Activated naive CD4-positive, alpha-beta T cell treated with anti-CD3 and anti-CD28 coated beads, Interleukin-2, amount 50 U/mL, for 72 hours (primary cell): Measurements from ENCODE around the gene XXYLT1. TPM values are rescaled to one million over a fixed set of nuclear protein-coding genes. Genes with fewer than 3 reads are reported as not detected.

Experiments used
- ATAC-seq, 2 donors: fragments of 150-1000 bp; cut with Tn5 transposase; 2 replicates each; pipeline ENCODE4 v1.10.0; 2021; ENCODE audit warnings: mild to moderate bottlenecking in 2 of 2, moderate library complexity in 2 of 2
- DNase-seq, 2 donors: peaks; one replicate each; pipeline ENCODE4 v3.0.0; 2021 to 2022; ENCODE audit warnings: low spot score in 2 of 2
- H3K27ac Mint-ChIP-seq, 2 donors: one replicate each; pipeline ENCODE4 v1.8.0; 2022; ENCODE audit warnings: mild to moderate bottlenecking in 2 of 2, mixed read lengths in 2 of 2
- H3K36me3 Mint-ChIP-seq, 2 donors: one replicate each; pipeline ENCODE4 v1.8.0; 2022; ENCODE audit warnings: mixed read lengths in 2 of 2
- H3K9me3 Mint-ChIP-seq, 2 donors: one replicate each; pipeline ENCODE4 v1.8.0; 2022; ENCODE audit warnings: mixed read lengths in 2 of 2
- total RNA-seq, 2 donors: library from RNA; stranded (reverse); gene quantifications; one replicate each; pipeline ENCODE4 v1.2.3, GENCODE V29; 2022

XXYLT1 gene
- total RNA-seq, 2 donors from 2014 or later = 3.4 to 6.1 TPM

GRCh38 chr3:195164573-195165264, 106.2 kb downstream of the XXYLT1 start:
- H3K27ac Mint-ChIP-seq = peak overlapping the region; percentile 45 to 52
- ATAC-seq = no peak
- no peaks in the 10 kb centered on the region for H3K36me3 Mint-ChIP-seq
- no peak for DNase-seq
- no peaks in the 10 kb centered on the region for H3K9me3 Mint-ChIP-seq

GRCh38 chr3:195163719-195164572, 107.0 kb downstream of the XXYLT1 start:
- H3K27ac Mint-ChIP-seq = peak overlapping the region in 1 of 2 donors; percentile 39
- no peaks in the 10 kb centered on the region for H3K9me3 Mint-ChIP-seq
- ATAC-seq (no peak), DNase-seq (no peak)
- H3K36me3 Mint-ChIP-seq = no peaks in the 10 kb centered on the region

- Mint-ChIP-seq H3K27ac (no peak overlapping the region), H3K9me3 (no peaks in the 10 kb centered on the region), H3K36me3 (no peaks in the 10 kb centered on the region)
- ATAC-seq (no peak), DNase-seq (no peak)
Measured at GRCh38 chr3:195162816-195163215, 108.1 kb downstream of the XXYLT1 start.

- Mint-ChIP-seq H3K36me3 (no peaks in the 10 kb centered on the region), H3K27ac (peak overlapping the region; percentile 13 to 15)
Measured at GRCh38 chr3:195162033-195162669, 108.8 kb downstream of the XXYLT1 start.

GRCh38 chr3:195160908-195161434, 110.0 kb downstream of the XXYLT1 start:
- peaks cover 0 to 3% of the 10 kb centered on the region in 2 donors for H3K36me3 Mint-ChIP-seq
- DNase-seq (no peak), ATAC-seq (no peak)
- H3K27ac Mint-ChIP-seq = no peak overlapping the region
- no peaks in the 10 kb centered on the region for H3K9me3 Mint-ChIP-seq

More at GRCh38 chr3:195162033-195162669, 108.8 kb downstream of the XXYLT1 start:
- peak in 1 of 2 donors; percentile 34 for ATAC-seq
- no peak for DNase-seq
- no peaks in the 10 kb centered on the region for H3K9me3 Mint-ChIP-seq

GRCh38 chr3:195160257-195160898, 110.6 kb downstream of the XXYLT1 start:
- Mint-ChIP-seq H3K36me3 (peaks cover 0 to 7% of the 10 kb centered on the region in 2 donors), H3K27ac (peak overlapping the region in 1 of 2 donors; percentile 73), H3K9me3 (no peaks in the 10 kb centered on the region)
- ATAC-seq (no peak), DNase-seq (no peak)

GRCh38 chr3:195159814-195160165, 111.2 kb downstream of the XXYLT1 start:
- DNase-seq (no peak), ATAC-seq (no peak)
- H3K9me3 Mint-ChIP-seq = no peaks in the 10 kb centered on the region
- H3K27ac Mint-ChIP-seq = peak overlapping the region in 1 of 2 donors; percentile 73
- peaks cover 0 to 7% of the 10 kb centered on the region in 2 donors for H3K36me3 Mint-ChIP-seq

GRCh38 chr3:195159117-195159813, 111.7 kb downstream of the XXYLT1 start:
- H3K9me3 Mint-ChIP-seq = no peaks in the 10 kb centered on the region
- ATAC-seq = no peak
- peak overlapping the region in 1 of 2 donors; percentile 3 for H3K27ac Mint-ChIP-seq
- DNase-seq = no peak
- H3K36me3 Mint-ChIP-seq = peaks cover 0 to 7% of the 10 kb centered on the region in 2 donors

GRCh38 chr3:195156286-195156890, 114.6 kb downstream of the XXYLT1 start:
- H3K36me3 Mint-ChIP-seq = peaks cover 0 to 7% of the 10 kb centered on the region in 2 donors
- H3K9me3 Mint-ChIP-seq = no peaks in the 10 kb centered on the region
- no peak overlapping the region for H3K27ac Mint-ChIP-seq
- DNase-seq (no peak), ATAC-seq (no peak)

GRCh38 chr3:195155570-195156241, 115.3 kb downstream of the XXYLT1 start:
- ATAC-seq (no peak), DNase-seq (no peak)
- no peaks in the 10 kb centered on the region for H3K9me3 Mint-ChIP-seq
- H3K27ac Mint-ChIP-seq = no peak overlapping the region
- peaks cover 0 to 7% of the 10 kb centered on the region in 2 donors for H3K36me3 Mint-ChIP-seq

- DNase-seq (no peak), ATAC-seq (no peak)
- H3K27ac Mint-ChIP-seq = peak overlapping the region in 1 of 2 donors; percentile 50
Measured at GRCh38 chr3:195154793-195155535, 116.0 kb downstream of the XXYLT1 start.

GRCh38 chr3:195154111-195154791, 116.7 kb downstream of the XXYLT1 start:
- Mint-ChIP-seq H3K36me3 (peaks cover 0 to 7% of the 10 kb centered on the region in 2 donors), H3K27ac (peak overlapping the region in 1 of 2 donors; percentile 8), H3K9me3 (no peaks in the 10 kb centered on the region)
- DNase-seq (no peak), ATAC-seq (no peak)

More at GRCh38 chr3:195154793-195155535, 116.0 kb downstream of the XXYLT1 start:
- H3K9me3 Mint-ChIP-seq = no peaks in the 10 kb centered on the region
- H3K36me3 Mint-ChIP-seq = peaks cover 0 to 7% of the 10 kb centered on the region in 2 donors

- DNase-seq (no peak), ATAC-seq (no peak)
- Mint-ChIP-seq H3K9me3 (no peaks in the 10 kb centered on the region), H3K36me3 (peaks cover 0 to 7% of the 10 kb centered on the region in 2 donors), H3K27ac (peak overlapping the region in 1 of 2 donors; percentile 8)
Measured at GRCh38 chr3:195153653-195154052, 117.3 kb downstream of the XXYLT1 start.

- H3K9me3 Mint-ChIP-seq = no peaks in the 10 kb centered on the region
- peaks cover 0 to 7% of the 10 kb centered on the region in 2 donors for H3K36me3 Mint-ChIP-seq
- no peak for ATAC-seq
Measured at GRCh38 chr3:195153130-195153529, 117.8 kb downstream of the XXYLT1 start.

More at GRCh38 chr3:195153130-195153529, 117.8 kb downstream of the XXYLT1 start:
- DNase-seq = no peak
- H3K27ac Mint-ChIP-seq = no peak overlapping the region
